T-cell (primary cell): Measurements from ENCODE around the gene KPRP. TPM values are rescaled to one million over a fixed set of nuclear protein-coding genes. Genes with fewer than 3 reads are reported as not detected.

Experiments used
- ATAC-seq, 4 experiments: fragments of 200-7000 bp in 3 of 4; fragments of 150-1000 bp in 1 of 4; cut with Tn5 transposase; replicated peaks in 1 of 4; 1 replicate in 3 of 4; 2 replicates in 1 of 4; pipeline ENCODE4 v1.10.0; 2021; ENCODE audit warnings: moderate library complexity in 3 of 4, mild to moderate bottlenecking in 2 of 4, moderate number of reproducible peaks in 1 of 4
- CTCF ChIA-PET, 2 donors: fragments of 300-600 bp; sonication (Branson Sonifier 250); formaldehyde crosslinking; loops; one replicate each; lab custom pipeline; 2022; ENCODE audit warnings: antibody characterized with exemption in 2 of 2; lab: Charles Lee
- POLR2A ChIA-PET, 2 donors: fragments of 300-600 bp; sonication (Branson Sonifier 250); formaldehyde crosslinking; loops; one replicate each; lab custom pipeline; 2022; ENCODE audit warnings: antibody characterized with exemption in 2 of 2; lab: Charles Lee
- DNase-seq, 35 experiments: peaks; one replicate each; pipeline versions ENCODE4 v3.0.0 to v3.0.0-alpha.2; 2013 to 2023
- H3K27ac ChIP-seq: one replicate; pipeline ENCODE4 v1.5.1; 2013; ENCODE audit warnings: low read length
- H3K27me3 ChIP-seq, 2 experiments: replicated peaks in 1 of 2; 1 replicate in 1 of 2; 2 replicates in 1 of 2; pipeline versions ENCODE4 v1.6.1 to v1.7.0; 2013; ENCODE audit warnings: low read length in 1 of 2, mixed read lengths in 1 of 2; ENCODE audit not compliant: control insufficient read depth in 2 of 2, insufficient read depth in 2 of 2; ENCODE audit errors: extremely low read depth in 1 of 2
- H3K36me3 ChIP-seq, 2 donors: 1 replicate in 1 of 2; 2 replicates in 1 of 2; pipeline versions ENCODE4 v1.6.1 to v1.7.0; 2013; ENCODE audit warnings: low read length in 1 of 2; ENCODE audit not compliant: control insufficient read depth in 2 of 2, insufficient read depth in 1 of 2; ENCODE audit errors: extremely low read depth in 1 of 2
- H3K4me1 ChIP-seq, 2 experiments: 1 replicate in 1 of 2; 2 replicates in 1 of 2; pipeline versions ENCODE4 v1.6.1 to v1.7.0; 2013; ENCODE audit warnings: low read length in 2 of 2, mixed read lengths in 1 of 2; ENCODE audit not compliant: insufficient read depth in 2 of 2, control insufficient read depth in 1 of 2; ENCODE audit errors: extremely low read depth in 1 of 2
- H3K4me3 ChIP-seq, 2 donors: 1 replicate in 1 of 2; 2 replicates in 1 of 2; pipeline versions ENCODE4 v1.5.1 to v1.7.0; 2013; ENCODE audit warnings: mild to moderate bottlenecking in 2 of 2, low read length in 1 of 2, moderate library complexity in 1 of 2; ENCODE audit not compliant: control insufficient read depth in 1 of 2; ENCODE audit errors: extremely low read depth in 1 of 2
- H3K9me3 ChIP-seq: 2 replicates; pipeline ENCODE4 v1.7.0; 2013
- H3K27ac Mint-ChIP-seq, 2 donors: one replicate each; pipeline ENCODE4 v1.8.0; 2020 to 2021; ENCODE audit warnings: mild to moderate bottlenecking in 2 of 2, mixed read lengths in 2 of 2
- H3K27me3 Mint-ChIP-seq, 2 donors: one replicate each; pipeline ENCODE4 v1.8.0; 2021 to 2022; ENCODE audit warnings: mixed read lengths in 2 of 2
- H3K36me3 Mint-ChIP-seq: one replicate; pipeline ENCODE4 v1.8.0; 2021; ENCODE audit warnings: mixed read lengths
- H3K4me1 Mint-ChIP-seq, 3 donors: one replicate each; pipeline ENCODE4 v1.8.0; 2020 to 2022; ENCODE audit warnings: mixed read lengths in 3 of 3, mild to moderate bottlenecking in 1 of 3
- H3K4me3 Mint-ChIP-seq, 3 donors: one replicate each; pipeline ENCODE4 v1.8.0; 2020 to 2022; ENCODE audit warnings: mild to moderate bottlenecking in 3 of 3, mixed read lengths in 3 of 3, moderate library complexity in 3 of 3
- H3K9me3 Mint-ChIP-seq, 3 donors: one replicate each; pipeline ENCODE4 v1.8.0; 2020 to 2022; ENCODE audit warnings: mixed read lengths in 3 of 3
- WGBS: methylation state at CpG from one replicate; pipeline ENCODE4 v1.1.5; 2013; ENCODE audit warnings: missing lambda C conversion rate; ENCODE audit not compliant: insufficient coverage; 5-methylcytosine and 5-hydroxymethylcytosine counted together
- total RNA-seq, 35 experiments: library from RNA in 6 of 35; stranded (reverse) in 6 of 35; fragments of 120-200 nt in 1 of 35; gene quantifications; one replicate each; pipeline versions ENCODE4 v1.2.1 to v1.2.4 and lab custom pipeline; 2013 to 2026

Gene KPRP
- total RNA-seq, 5 donors from 2014 or later (not counting 1 experiment from before 2014, with no cell fraction given): not detected

- no peaks in the 10 kb centered on the region for H3K4me1 ChIP-seq
- H3K27ac Mint-ChIP-seq: no peak overlapping the region
- H3K9me3 ChIP-seq: no peaks in the 10 kb centered on the region
- H3K36me3 ChIP-seq: no peaks in the 10 kb centered on the region
- H3K4me3 Mint-ChIP-seq: no peak overlapping the region
- H3K36me3 Mint-ChIP-seq: no peaks in the 10 kb centered on the region
- no peaks in the 10 kb centered on the region for H3K9me3 Mint-ChIP-seq
- ATAC-seq: no peak
- CTCF ChIA-PET: no interaction called here
- POLR2A ChIA-PET: no interaction called here
- H3K27me3 Mint-ChIP-seq: peaks cover 33 to 41% of the 10 kb centered on the region in 2 donors
- WGBS: 25% methylated on average over 1 of the region's 1 CpG
- H3K4me1 Mint-ChIP-seq: no peaks in the 10 kb centered on the region
- H3K27me3 ChIP-seq: peaks cover 3 to 4% of the 10 kb centered on the region in 2 experiments
- H3K27ac ChIP-seq: no peak overlapping the region
- DNase-seq: no peak
- no peak overlapping the region for H3K4me3 ChIP-seq
These were observed 5.6 kb upstream of the KPRP start for GRCh38 chr1:152752225-152752624.

DNA sequence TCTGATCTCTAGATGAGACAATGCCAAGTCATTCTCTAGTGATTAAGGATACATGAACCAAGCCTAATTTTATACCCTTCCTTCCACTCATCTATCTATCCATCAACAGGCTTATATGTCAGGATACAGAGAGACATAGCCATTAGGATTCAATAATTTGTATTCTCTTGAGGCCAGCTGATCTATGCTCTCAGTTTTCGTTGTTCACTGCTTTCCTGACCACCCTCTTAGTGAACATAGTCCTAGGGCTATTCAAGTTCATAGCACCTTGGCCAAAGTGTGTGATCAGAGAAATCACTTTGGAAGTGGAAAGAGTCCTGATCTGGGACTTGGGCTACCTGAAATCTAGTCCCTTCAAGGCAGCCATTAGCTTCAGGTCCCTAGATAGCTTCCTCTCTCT lies 4.2 kb upstream of the KPRP start:
- WGBS: no CpG with 5 or more reads among the region's 1 CpG
- CTCF ChIA-PET: no interaction called here

DNA sequence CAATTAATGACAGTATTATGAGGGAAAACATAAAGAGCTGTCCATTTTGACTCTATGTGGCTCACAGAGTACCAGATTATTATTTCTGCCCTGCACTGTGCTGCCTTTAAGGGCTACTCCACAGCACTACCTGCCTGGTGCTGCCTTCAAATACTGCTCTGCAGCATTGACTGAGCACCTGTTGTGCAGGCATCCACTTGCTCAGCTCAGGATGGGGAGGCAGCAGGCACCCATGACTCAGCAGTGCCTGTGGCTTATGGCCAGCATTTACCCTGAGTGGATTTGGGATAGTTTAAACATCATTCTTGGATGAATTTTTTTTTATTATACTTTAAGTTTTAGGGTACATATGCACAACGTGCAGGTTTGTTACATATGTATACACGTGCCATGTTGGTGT lies 953 bp upstream of the KPRP start:
- no peaks in the 10 kb centered on the region for H3K36me3 Mint-ChIP-seq
- Histone ChIP-seq H3K27me3 (peaks cover 0 to 12% of the 10 kb centered on the region in 2 experiments), H3K27ac (no peak overlapping the region), H3K36me3 (no peaks in the 10 kb centered on the region), H3K9me3 (no peaks in the 10 kb centered on the region), H3K4me1 (no peaks in the 10 kb centered on the region), H3K4me3 (no peak overlapping the region)
- H3K27me3 Mint-ChIP-seq: peaks cover 40 to 51% of the 10 kb centered on the region in 2 donors
- ATAC-seq (no peak), DNase-seq (no peak)
- ChIA-PET CTCF (no interaction called here), POLR2A (no interaction called here)
- H3K27ac Mint-ChIP-seq: no peak overlapping the region
- no peaks in the 10 kb centered on the region for H3K4me1 Mint-ChIP-seq
- H3K9me3 Mint-ChIP-seq: no peaks in the 10 kb centered on the region
- no CpG with 5 or more reads among the region's 2 CpGs for WGBS
- H3K4me3 Mint-ChIP-seq: no peak overlapping the region

More for the DNA sequence above, 4.2 kb upstream of the KPRP start:
- Mint-ChIP-seq H3K27me3 (peaks cover 41 to 46% of the 10 kb centered on the region in 2 donors), H3K9me3 (no peaks in the 10 kb centered on the region), H3K4me1 (no peaks in the 10 kb centered on the region), H3K36me3 (no peaks in the 10 kb centered on the region), H3K27ac (no peak overlapping the region), H3K4me3 (no peak overlapping the region)
- Histone ChIP-seq H3K27me3 (peaks cover 3 to 4% of the 10 kb centered on the region in 2 experiments), H3K9me3 (no peaks in the 10 kb centered on the region), H3K4me1 (no peaks in the 10 kb centered on the region), H3K27ac (no peak overlapping the region), H3K4me3 (no peak overlapping the region), H3K36me3 (no peaks in the 10 kb centered on the region)
- POLR2A ChIA-PET: no interaction called here
- no peak for ATAC-seq
- DNase-seq: no peak

- H3K27ac Mint-ChIP-seq: no peak overlapping the region
- H3K27me3 ChIP-seq: peaks cover 0 to 14% of the 10 kb centered on the region in 2 experiments
- DNase-seq: no peak
- no peaks in the 10 kb centered on the region for H3K4me1 ChIP-seq
- ChIA-PET POLR2A (no interaction called here), CTCF (interaction anchor here in 1 of 2 donors (0.6 kb wide), 1 partner anchor 895 kb away, joined by 3 read pairs; no protein-coding TSS in a partner anchor)
- H3K4me3 ChIP-seq: no peak overlapping the region
- peaks cover 42 to 45% of the 10 kb centered on the region in 2 donors for H3K27me3 Mint-ChIP-seq
- H3K9me3 ChIP-seq: no peaks in the 10 kb centered on the region
- 96% methylated on average over 3 of the region's 4 CpGs for WGBS
- no peak for ATAC-seq
- H3K4me1 Mint-ChIP-seq: no peaks in the 10 kb centered on the region
- H3K27ac ChIP-seq: no peak overlapping the region
- H3K4me3 Mint-ChIP-seq: no peak overlapping the region
- no peaks in the 10 kb centered on the region for H3K36me3 ChIP-seq
- no peaks in the 10 kb centered on the region for H3K36me3 Mint-ChIP-seq
- no peaks in the 10 kb centered on the region for H3K9me3 Mint-ChIP-seq
These were observed 811 bp downstream of the KPRP start for GRCh38 chr1:152758636-152759035.

DNA sequence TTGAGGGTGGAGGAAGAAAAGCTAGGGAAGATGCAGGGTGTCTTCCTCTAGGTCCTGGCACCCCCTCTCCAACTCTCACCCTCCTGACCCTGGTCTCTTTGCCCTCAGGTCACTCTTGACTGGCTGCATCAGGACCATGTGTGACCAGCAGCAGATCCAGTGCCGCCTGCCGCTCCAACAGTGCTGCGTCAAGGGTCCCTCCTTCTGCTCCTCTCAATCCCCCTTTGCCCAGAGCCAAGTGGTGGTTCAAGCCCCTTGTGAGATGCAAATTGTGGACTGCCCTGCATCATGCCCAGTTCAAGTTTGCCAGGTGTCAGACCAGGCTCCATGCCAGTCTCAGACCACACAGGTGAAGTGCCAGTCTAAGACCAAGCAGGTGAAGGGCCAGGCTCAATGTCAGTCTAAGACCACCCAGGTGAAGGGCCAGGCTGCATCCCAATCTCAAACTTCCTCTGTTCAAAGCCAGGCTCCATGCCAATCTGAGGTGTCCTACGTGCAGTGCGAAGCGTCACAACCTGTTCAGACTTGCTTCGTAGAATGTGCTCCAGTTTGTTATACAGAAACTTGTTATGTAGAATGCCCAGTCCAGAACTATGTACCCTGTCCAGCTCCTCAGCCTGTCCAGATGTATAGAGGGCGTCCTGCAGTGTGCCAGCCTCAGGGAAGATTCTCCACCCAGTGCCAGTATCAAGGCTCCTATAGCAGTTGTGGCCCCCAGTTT lies 1.8 kb downstream of the KPRP start:
- WGBS: 74% methylated on average over 6 of the region's 8 CpGs
- H3K4me3 Mint-ChIP-seq: no peak overlapping the region
- POLR2A ChIA-PET: interaction anchor here in 1 of 2 donors (0.5 kb wide), 1 partner anchor 21 kb away, joined by 3 read pairs; no protein-coding TSS in a partner anchor
- H3K36me3 ChIP-seq: no peaks in the 10 kb centered on the region
- H3K9me3 Mint-ChIP-seq: no peaks in the 10 kb centered on the region
- H3K4me1 ChIP-seq: no peaks in the 10 kb centered on the region
- no peak overlapping the region for H3K4me3 ChIP-seq
- no peak overlapping the region for H3K27ac Mint-ChIP-seq
- ATAC-seq (no peak), DNase-seq (no peak)
- H3K27me3 ChIP-seq: peaks cover 0 to 16% of the 10 kb centered on the region in 2 experiments
- H3K27me3 Mint-ChIP-seq: peaks cover 40 to 43% of the 10 kb centered on the region in 2 donors
- H3K36me3 Mint-ChIP-seq: no peaks in the 10 kb centered on the region
- CTCF ChIA-PET: interaction anchor here in 1 of 2 donors (0.6 kb wide), 1 partner anchor 896 kb away, joined by 3 read pairs; no protein-coding TSS in a partner anchor
- H3K4me1 Mint-ChIP-seq: no peaks in the 10 kb centered on the region
- H3K27ac ChIP-seq: no peak overlapping the region
- no peaks in the 10 kb centered on the region for H3K9me3 ChIP-seq

DNA sequence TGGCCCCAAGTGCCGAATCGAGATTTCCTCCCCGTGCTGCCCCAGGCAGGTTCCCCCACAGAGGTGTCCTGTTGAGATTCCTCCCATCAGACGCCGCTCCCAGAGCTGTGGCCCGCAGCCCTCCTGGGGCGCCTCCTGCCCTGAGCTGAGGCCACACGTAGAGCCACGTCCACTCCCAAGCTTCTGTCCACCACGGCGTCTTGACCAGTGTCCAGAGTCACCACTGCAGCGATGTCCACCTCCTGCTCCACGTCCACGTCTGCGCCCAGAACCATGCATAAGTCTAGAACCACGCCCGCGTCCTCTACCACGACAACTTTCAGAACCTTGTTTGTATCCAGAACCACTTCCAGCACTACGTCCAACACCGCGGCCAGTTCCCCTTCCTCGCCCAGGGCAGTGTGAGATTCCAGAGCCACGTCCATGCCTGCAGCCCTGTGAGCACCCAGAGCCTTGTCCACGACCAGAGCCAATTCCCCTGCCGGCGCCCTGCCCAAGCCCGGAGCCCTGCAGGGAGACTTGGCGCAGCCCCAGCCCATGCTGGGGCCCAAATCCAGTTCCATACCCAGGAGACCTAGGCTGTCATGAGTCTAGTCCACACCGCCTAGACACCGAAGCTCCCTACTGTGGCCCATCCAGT lies 2.8 kb downstream of the KPRP start:
- WGBS: 89% methylated on average over 31 of the region's 31 CpGs
- ChIA-PET CTCF (no interaction called here), POLR2A (no interaction called here)
- Histone ChIP-seq H3K27me3 (peaks cover 0 to 17% of the 10 kb centered on the region in 2 experiments), H3K27ac (no peak overlapping the region), H3K36me3 (no peaks in the 10 kb centered on the region), H3K4me3 (no peak overlapping the region), H3K9me3 (no peaks in the 10 kb centered on the region), H3K4me1 (no peaks in the 10 kb centered on the region)
- ATAC-seq (no peak), DNase-seq (no peak)
- Mint-ChIP-seq H3K4me1 (no peaks in the 10 kb centered on the region), H3K9me3 (peaks cover 0 to 4% (median 0%) of the 10 kb centered on the region in 3 donors), H3K27ac (no peak overlapping the region), H3K4me3 (no peak overlapping the region), H3K36me3 (no peaks in the 10 kb centered on the region), H3K27me3 (peaks cover 39 to 43% of the 10 kb centered on the region in 2 donors)
